ENCODE measurements around the gene UFD1.

UFD1 gene

GRCh38 chr22:19478901-19479354 lies at the start of gene UFD1:
Gene UFD1, minus strand, starts transcription at chr22:19479193. Its CDS starts 108 bp downstream, at chr22:19479085.
- peak in 1 of 2 experiments; percentile 50 for DNase-seq

DNA sequence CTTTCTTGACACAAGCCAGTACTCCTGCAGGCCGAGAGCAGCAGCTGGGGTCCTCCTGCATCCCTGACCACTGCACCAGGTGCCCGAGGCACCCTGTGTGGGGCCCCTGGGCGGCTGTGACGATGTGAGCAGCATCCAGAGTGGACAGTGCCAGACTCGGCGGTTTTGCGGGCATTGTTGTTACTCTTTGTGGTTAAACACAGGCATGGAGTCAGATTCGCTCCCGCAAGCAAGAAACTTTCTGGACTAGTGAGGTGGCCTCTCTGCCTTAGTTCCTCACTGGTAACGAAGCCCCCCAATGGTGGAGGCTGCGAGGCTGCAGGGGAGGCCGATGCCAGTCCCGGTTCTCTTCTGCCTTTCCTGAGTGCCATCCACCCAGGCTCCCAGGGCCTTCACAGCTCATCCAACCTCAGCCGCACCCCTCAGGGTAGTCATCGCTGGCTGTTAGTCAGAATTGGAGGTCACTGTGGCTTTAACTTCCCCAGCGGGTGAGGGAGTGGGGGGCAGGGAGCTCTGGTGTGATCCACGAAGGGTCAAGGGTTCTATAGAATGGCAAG lies 48.9 kb upstream of the UFD1 start:
- no peak for DNase-seq

GRCh38 chr22:19527321-19527721 lies 48.3 kb upstream of the UFD1 start:
- DNase-seq = no peak

GRCh38 chr22:19526702-19527111 lies 47.7 kb upstream of the UFD1 start:
- DNase-seq = no peak

- no peak for DNase-seq
These were observed 47.2 kb upstream of the UFD1 start for GRCh38 chr22:19526076-19526701.

- DNase-seq = no peak
These were observed 46.7 kb upstream of the UFD1 start for GRCh38 chr22:19525666-19526065.

GRCh38 chr22:19525116-19525660 lies 46.2 kb upstream of the UFD1 start:
- no peak for DNase-seq

GRCh38 chr22:19524170-19525115 lies 45.5 kb upstream of the UFD1 start, which contains the start of gene CLDN5:
Gene CLDN5, minus strand, starts transcription at chr22:19524410. Its CDS starts 155 bp downstream, at chr22:19524255.
- no peak for DNase-seq

DNA sequence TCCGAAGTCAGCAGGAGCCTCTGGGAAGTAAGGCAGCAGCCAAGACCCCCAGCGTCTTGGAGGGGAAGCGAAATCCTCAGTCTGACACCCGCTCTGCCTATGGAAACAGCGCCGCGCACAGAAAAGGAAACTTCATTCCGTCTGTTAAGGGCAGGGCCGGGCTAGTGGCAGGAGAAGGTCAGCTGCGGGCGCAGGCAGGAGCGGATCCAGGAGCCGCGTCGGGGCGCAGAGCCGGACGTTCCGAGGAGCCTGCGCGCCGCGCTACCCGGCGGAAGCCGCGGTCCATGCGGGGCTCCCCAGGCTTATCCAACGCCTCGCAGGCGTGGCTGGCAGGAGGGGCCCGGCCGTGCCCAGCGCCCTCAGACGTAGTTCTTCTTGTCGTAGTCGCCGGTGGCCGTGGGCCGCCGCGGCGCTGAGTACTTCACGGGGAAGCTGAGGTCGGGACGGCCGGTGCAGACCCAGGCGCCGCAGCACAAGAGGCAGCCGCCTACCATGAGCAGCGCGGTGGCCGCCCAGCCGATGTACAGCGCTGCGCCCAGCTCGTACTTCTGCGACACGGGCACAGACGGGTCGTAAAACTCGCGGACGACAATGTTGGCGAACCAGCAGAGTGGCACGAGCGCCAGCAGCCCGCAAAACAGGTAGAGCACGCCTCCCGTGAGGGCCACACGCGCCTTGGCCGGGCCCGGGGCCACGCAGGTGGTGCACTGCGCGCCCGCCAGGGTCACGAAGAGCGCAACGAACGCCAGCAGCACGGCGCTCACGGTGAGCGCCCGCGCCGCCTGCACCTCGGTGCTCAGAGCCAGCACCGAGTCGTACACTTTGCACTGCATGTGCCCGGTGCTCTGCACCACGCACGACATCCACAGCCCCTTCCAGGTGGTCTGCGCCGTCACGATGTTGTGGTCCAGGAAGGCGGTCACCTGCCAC lies 44.5 kb upstream of the UFD1 start:
- DNase-seq = no peak

- no peak for DNase-seq
These were observed 43.9 kb upstream of the UFD1 start for GRCh38 chr22:19522881-19523239.

GRCh38 chr22:19522190-19522880 lies 43.3 kb upstream of the UFD1 start:
- no peak for DNase-seq

DNA sequence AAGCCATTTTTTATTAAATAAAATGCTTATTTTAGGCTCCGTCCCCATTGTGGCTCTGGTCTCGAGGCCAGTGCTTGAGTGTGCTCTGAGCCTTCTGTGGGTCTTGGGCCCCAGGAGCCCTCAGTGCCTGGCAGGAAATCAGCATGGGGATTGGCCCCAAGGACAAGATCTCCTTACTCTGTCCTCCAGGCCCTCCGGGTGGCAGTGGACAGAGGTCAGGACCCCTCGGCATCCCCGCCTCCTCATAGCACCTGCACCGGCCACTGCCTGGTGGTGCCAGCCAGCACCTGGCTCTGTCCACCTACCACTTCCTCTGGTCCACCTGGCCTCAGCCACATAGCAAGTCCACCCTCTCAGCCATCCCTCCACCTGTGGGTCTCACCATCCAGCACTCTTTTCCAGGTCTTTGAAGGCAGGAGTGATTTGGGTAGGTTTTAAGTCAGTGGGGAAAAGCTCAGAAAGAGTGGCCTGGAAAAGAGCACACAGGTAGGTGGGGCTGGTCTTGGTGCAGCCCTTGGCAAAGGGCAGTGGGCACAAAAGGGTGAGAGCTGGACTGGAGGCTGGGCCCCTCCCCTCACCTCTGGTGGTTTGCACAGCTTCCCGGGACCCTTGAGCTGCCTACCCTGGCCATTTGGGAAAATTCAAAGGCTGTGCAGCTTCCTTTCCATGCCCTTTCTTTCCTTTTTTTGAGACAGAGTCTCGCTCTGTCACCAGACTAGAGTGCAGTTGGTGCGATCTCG lies 41.7 kb upstream of the UFD1 start:
- DNase-seq = no peak

DNA sequence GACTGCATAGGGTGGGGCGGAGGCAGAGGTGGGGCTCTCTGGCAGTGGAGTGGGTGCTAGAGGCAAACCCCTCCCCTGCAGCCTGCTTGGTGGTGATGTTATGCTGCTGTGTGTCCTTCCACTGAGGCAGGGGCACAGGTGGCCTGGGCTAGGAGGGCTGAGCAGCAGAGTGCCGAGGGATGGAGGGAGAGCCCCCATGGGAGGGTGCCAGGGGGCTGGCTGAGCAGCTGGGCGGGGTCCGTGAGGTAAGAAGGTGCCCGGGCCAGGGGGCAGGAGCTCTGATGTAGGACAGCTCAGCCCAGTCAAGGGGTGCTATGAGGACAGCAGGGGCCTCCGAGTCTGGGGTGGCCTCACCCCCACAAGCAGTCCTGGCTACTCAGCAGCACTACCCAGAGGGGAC lies 41.0 kb upstream of the UFD1 start:
- no peak for DNase-seq

DNA sequence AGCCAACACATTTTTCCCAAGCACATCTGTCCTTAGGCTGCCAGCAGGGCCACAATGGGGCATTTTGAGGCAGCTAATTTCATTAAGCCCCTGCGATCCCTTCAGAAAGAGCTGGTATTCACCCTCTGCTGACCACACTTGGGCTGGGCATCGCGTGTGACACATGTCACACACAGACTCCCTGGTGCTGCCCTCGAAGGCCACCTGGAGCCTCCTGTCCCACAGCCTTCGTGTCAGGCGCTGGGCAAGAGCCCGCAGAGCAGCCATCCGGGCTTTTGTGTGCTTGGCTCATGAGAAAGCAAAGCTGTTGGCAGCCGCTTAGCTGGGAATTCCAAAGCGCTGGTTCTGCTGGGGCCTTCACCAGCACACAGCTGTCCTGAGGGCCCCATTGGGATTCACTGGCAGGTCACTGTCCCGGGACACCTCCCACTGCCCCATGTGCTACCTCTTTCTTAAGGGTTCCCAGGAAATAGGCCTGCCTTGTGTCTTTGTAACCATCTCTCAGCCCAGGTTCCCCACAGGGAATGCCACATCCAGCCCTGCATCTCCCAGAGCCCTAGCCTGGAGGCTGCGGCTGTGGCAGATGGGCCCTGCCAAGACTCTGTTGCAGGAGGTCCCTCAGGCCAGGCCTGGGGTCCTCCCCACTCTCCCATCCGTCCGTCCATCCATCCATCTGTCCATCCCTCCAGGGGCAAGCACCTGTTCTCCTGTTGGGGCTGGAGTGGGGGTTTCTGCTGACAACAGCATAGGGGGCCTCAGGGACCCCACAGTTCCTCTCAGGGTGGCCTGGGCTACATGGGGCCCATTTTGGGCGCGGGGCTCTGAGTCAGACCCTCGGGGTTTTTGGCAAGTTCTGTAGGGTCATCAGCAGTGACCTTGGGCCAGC lies 40.3 kb upstream of the UFD1 start:
- DNase-seq = no peak

DNA sequence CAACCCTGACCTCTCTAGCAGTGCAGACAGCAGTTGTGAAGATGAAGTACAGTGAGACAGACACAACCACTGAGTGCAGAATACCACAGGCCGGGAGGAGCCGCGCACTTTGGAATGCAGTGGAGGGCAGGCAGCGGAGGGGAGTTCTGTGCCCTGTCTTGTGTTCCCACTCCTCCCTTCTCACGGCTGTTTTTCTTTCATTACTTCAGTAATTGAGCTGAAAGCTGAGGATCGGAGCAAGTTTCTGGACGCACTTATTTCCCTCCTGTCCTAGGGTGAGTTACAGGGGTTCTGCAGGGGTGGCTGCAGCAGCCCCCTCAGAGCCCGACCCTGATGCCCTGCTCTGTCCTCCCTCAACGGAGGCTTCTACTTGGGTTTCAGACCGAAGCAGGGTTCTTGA lies 39.6 kb upstream of the UFD1 start:
- DNase-seq = no peak

DNA sequence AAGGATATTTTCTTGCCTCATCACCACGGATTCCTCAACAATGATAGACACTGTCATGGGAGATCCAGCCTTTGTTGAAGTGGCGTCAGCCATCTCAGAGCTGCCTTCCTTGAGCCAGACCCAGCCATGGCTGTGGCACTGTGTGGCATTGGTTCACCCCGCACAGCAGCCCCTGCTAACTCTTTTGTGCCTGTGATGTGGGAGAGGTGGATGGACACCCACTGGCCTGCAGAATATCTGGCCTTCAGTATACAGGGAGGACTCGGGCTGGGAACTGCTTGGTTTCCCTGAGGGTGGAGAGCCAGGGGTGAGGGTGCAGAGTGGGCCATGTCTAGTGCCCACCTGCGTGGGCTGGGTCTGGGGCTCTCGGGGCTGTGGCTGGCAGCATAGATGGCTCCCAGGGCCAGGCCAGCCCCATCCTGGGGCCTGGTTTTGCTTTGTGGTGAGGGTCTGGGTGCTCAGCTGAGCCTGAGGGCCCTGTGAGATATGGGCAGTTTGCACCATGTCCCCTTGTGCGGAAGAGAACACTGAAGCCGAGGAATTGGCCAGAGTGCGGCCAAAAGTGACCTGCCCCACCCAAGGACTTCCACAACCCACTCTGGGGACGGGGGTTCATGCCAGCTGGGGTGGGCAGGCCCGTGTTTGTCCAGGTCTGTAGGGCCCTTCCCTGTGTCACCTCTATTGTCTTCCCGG lies 39.1 kb upstream of the UFD1 start:
- no peak for DNase-seq

DNA sequence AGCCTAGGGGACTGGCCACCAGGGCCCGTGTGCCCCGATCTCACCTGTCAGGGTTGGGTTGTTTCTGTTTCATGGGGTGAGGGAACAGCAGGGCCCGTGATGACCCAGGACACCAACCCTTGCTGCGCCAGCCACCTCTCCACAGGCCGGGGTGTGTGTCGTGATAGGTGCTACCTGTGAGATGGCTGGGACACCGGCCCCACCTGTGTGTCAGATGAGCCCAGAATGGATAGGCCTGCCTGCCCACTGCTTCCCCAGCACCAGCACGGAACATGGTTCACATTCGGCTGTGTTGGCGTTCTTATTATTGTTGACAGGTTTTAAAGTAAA lies 38.1 kb upstream of the UFD1 start:
- no peak for DNase-seq

DNA sequence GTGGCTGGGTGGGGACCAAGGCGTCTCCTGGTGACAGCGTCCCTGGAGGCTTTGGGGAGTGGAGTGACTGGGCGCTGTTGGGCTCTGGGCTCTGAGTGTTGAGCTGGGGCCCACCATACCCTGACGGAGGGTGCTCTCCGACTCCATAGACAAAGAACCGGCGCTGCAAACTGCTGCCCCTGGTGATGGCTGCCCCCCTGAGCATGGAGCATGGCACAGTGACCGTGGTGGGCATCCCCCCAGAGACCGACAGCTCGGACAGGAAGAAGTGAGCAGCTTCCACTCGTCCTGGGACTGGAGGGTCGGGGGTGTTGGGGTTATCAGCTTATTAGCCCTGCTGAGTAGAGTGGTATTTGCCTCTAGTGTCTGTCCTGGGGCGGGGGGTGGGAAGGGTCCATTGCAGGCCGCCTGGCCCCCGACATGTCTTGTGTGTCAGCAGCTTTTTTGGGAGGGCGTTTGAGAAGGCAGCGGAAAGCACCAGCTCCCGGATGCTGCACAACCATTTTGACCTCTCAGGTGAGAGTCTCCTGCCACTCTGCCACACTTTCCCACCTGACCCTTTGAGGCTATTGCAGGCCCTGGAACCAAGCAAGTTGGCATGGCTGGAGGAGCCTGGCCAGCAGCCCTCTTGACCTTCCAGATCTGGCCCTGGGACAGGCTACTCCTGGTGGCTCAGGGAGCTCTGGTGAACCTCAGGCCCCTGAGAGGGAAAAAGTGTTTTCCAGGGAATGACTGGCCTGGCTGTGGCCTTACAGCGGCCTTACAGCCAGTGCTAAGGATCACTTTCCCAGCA lies 37.6 kb upstream of the UFD1 start:
- no peak for DNase-seq
